ENCODE measurements around the gene BABAM2.

DNA sequence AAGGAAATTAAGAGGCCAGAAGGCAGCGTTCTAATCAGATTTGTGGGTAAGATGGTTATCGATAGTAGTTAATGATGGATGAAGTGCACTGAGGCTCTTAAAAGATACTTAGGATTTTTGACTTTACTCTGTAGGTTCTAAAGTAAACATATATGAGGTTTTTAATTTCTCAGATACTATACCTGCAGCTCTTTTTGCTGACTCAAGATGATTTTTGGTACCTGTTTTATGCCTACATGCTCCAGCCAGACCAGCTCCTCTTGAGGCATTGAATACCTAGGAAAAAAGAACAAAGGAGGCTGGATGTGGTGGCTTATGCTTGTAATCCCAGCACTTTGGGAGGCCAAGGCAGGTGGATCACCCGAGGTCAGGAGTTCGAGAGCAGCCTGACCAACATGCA is 260.5 kb downstream of the BABAM2 start:
- no peak for TF ChIP-seq ATF7 (IDR thresholded peaks at IDR 0.05)
- TF ChIP-seq ZBTB7A (IDR thresholded peaks at IDR 0.05; ENCODE audit: borderline replicate concordance, control insufficient read depth, low read depth, low read length) = no peak
- TF ChIP-seq GTF2E2 (tag; IDR thresholded peaks at IDR 0.05) = no peak
- TF ChIP-seq, protein P1, sequence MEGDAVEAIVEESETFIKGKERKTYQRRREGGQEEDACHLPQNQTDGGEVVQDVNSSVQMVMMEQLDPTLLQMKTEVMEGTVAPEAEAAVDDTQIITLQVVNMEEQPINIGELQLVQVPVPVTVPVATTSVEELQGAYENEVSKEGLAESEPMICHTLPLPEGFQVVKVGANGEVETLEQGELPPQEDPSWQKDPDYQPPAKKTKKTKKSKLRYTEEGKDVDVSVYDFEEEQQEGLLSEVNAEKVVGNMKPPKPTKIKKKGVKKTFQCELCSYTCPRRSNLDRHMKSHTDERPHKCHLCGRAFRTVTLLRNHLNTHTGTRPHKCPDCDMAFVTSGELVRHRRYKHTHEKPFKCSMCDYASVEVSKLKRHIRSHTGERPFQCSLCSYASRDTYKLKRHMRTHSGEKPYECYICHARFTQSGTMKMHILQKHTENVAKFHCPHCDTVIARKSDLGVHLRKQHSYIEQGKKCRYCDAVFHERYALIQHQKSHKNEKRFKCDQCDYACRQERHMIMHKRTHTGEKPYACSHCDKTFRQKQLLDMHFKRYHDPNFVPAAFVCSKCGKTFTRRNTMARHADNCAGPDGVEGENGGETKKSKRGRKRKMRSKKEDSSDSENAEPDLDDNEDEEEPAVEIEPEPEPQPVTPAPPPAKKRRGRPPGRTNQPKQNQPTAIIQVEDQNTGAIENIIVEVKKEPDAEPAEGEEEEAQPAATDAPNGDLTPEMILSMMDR (IDR thresholded peaks at IDR 0.05 in 2 of 3, conservative IDR thresholded peaks at IDR 0.05 in 1 of 3; ENCODE audit: insufficient read depth in 2 of 3, low read depth in 1 of 3, low read length in 3 of 3) = no peak
- no peak for TF ChIP-seq SMARCA5 (IDR thresholded peaks at IDR 0.05)
- TF ChIP-seq, protein P2, sequence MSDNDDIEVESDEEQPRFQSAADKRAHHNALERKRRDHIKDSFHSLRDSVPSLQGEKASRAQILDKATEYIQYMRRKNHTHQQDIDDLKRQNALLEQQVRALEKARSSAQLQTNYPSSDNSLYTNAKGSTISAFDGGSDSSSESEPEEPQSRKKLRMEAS (CRISPR knock-in tag; IDR thresholded peaks at IDR 0.05) = no peak
- TF ChIP-seq POLR2A (conservative IDR thresholded peaks at IDR 0.05) = no peak
- TF ChIP-seq, protein P3, sequence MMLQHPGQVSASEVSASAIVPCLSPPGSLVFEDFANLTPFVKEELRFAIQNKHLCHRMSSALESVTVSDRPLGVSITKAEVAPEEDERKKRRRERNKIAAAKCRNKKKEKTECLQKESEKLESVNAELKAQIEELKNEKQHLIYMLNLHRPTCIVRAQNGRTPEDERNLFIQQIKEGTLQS (IDR thresholded peaks at IDR 0.05) = no peak
- TF ChIP-seq, protein P3 (CRISPR knock-in tag; conservative IDR thresholded peaks at IDR 0.05) = no peak
- no peak for TF ChIP-seq RFX5 (IDR thresholded peaks at IDR 0.05; ENCODE audit: low read depth, low read length)
- TF ChIP-seq LEF1 (IDR thresholded peaks at IDR 0.05) = no peak
- TF ChIP-seq NFE2 (IDR thresholded peaks at IDR 0.05; ENCODE audit: low read depth) = no peak
